K562 (cell line): ENCODE measurements around the gene SUOX. TPM values are rescaled to one million over a fixed set of nuclear protein-coding genes. Genes with fewer than 3 reads are reported as not detected.

Experiments used
- CBFA2T2 ChIP-seq: fragments of 450-650 bp; conservative IDR thresholded peaks from 2 replicates; pipeline ENCODE4 v1.6.1; 2017; ENCODE audit warnings: mild to moderate bottlenecking
- EGR1 ChIP-seq: fragments of 450-650 bp; conservative IDR thresholded peaks from 2 replicates; pipeline ENCODE4 v1.6.1; 2017; ENCODE audit warnings: mild to moderate bottlenecking
- FOXK2 ChIP-seq, 2 experiments: fragments of 450-650 bp; IDR thresholded peaks in 1 of 2; conservative IDR thresholded peaks in 1 of 2; 2 replicates each; pipeline ENCODE4 v1.6.1; 2016; ENCODE audit warnings: low read depth in 2 of 2, mild to moderate bottlenecking in 1 of 2
- GABPA ChIP-seq: fragments of 200-800 bp; sonication (Bioruptor generic); conservative IDR thresholded peaks from 2 replicates; pipeline ENCODE4 v1.6.1; 2016; ENCODE audit warnings: low read depth, missing genetic modification characterization, missing compliant biosample characterization
- MTA2 ChIP-seq: fragments of 450-650 bp; IDR thresholded peaks from 2 replicates; pipeline ENCODE4 v1.6.1; 2016; ENCODE audit warnings: low read depth
- NFATC3 ChIP-seq: fragments of 450-650 bp; IDR thresholded peaks from 2 replicates; pipeline ENCODE4 v1.6.1; 2017; ENCODE audit warnings: mild to moderate bottlenecking
- NR2C2 ChIP-seq, 2 experiments: fragments of 200-800 bp in 1 of 2; sonication (Bioruptor generic) in 1 of 2; sonication (generic) in 1 of 2; formaldehyde crosslinking in 1 of 2; IDR thresholded peaks; 2 replicates each; pipeline versions ENCODE4 v1.6.1 to v1.8.0; 2016 to 2022; ENCODE audit warnings: mild to moderate bottlenecking in 1 of 2, missing compliant biosample characterization in 1 of 2, missing genetic modification characterization in 1 of 2, missing genetic modification reagents in 1 of 2
- POLR2AphosphoS2 ChIP-seq: IDR thresholded peaks from 2 replicates; pipeline ENCODE4 v1.6.1; 2012; ENCODE audit warnings: low read length, improper control_type of control experiment
- SIX5 ChIP-seq, 2 experiments: IDR thresholded peaks; 2 replicates each; pipeline ENCODE4 v1.6.1; 2011; ENCODE audit warnings: low read length in 2 of 2, borderline replicate concordance in 1 of 2, low read depth in 1 of 2, mild to moderate bottlenecking in 1 of 2, moderate library complexity in 1 of 2; ENCODE audit not compliant: insufficient read depth in 1 of 2
- SLC30A9 ChIP-seq: fragments of 250-450 bp; sonication (Bioruptor Pico); IDR thresholded peaks from 2 replicates; pipeline ENCODE4 v1.8.0; 2022; ENCODE audit warnings: mild to moderate bottlenecking, moderate library complexity
- SMAD1 ChIP-seq: fragments of 150-350 bp; IDR thresholded peaks from 2 replicates; pipeline ENCODE4 v1.6.1; 2014; ENCODE audit warnings: low read length, low read depth; ENCODE audit not compliant: partially characterized antibody
- SRSF7 ChIP-seq: fragments of 200-400 bp; formaldehyde crosslinking; optimal IDR thresholded peaks from 2 replicates; pipeline ENCODE3; 2017; ENCODE audit warnings: mild to moderate bottlenecking, low read depth, low read length
- STAT5A ChIP-seq: IDR thresholded peaks from 2 replicates; pipeline ENCODE4 v1.6.1; 2012; ENCODE audit warnings: low read length, inconsistent platforms, borderline replicate concordance
- TARDBP ChIP-seq: fragments of 450-650 bp; IDR thresholded peaks from 2 replicates; pipeline ENCODE4 v1.6.1; 2016
- XRCC5 ChIP-seq: fragments of 200-400 bp; formaldehyde crosslinking; IDR thresholded peaks from 2 replicates; pipeline ENCODE4 v1.6.1; 2017; ENCODE audit warnings: low read depth, mild to moderate bottlenecking, low read length
- polyA plus RNA-seq, 8 experiments: library from polyadenylated mRNA; depleted of rRNA in 4 of 8; stranded (reverse) in 5 of 8; unstranded in 3 of 8; fragments of >200 nt; fragmentation: Nextera tagmentation in 2 of 8; fragmentation: Illumina TruSeq in 1 of 8; extraction: Ambion mirVana in 2 of 8; extraction: Trizol in 1 of 8; gene quantifications; 2 replicates each; pipeline versions ENCODE4 v1.2.1 to v1.2.3, GENCODE V29; 2011 to 2014; ENCODE audit warnings: inconsistent platforms in 1 of 8, missing spikeins in 1 of 8
- total RNA-seq, 7 experiments: library from RNA; depleted of rRNA in 6 of 7; stranded (reverse); fragments of >200 nt in 6 of 7; fragmentation: Illumina TruSeq in 2 of 7; extraction: Trizol in 2 of 7; gene quantifications; 2 replicates each; pipeline versions ENCODE4 v1.2.1 to v1.2.3, GENCODE V29; 2011 to 2021; ENCODE audit warnings: low replicate concordance in 1 of 7
- TF ChIP-seq, protein P1 (sequence below): fragments of 250-450 bp; sonication (Bioruptor Pico); IDR thresholded peaks from 2 replicates; pipeline ENCODE4 v1.4.0; 2020; ENCODE audit warnings: mild to moderate bottlenecking
- TF ChIP-seq, protein P2 (sequence below), 2 experiments: fragments of 450-650 bp; IDR thresholded peaks; 2 replicates each; pipeline ENCODE4 v1.6.1; 2016
- TF ChIP-seq, protein P3 (sequence below): fragments of 450-650 bp; IDR thresholded peaks from one replicate; pipeline ENCODE4 v1.6.1; 2018; ENCODE audit warnings: mild to moderate bottlenecking, moderate library complexity; ENCODE audit not compliant: partially characterized antibody
- TF ChIP-seq, protein P4 (sequence below): fragments of 450-650 bp; IDR thresholded peaks from 2 replicates; pipeline ENCODE4 v1.6.1; 2016
- TF ChIP-seq, protein P5 (sequence below), 3 experiments: fragments of 200-800 bp in 1 of 3; sonication (Bioruptor generic) in 1 of 3; sonication (generic) in 1 of 3; formaldehyde crosslinking in 1 of 3; IDR thresholded peaks; 2 replicates each; pipeline versions ENCODE4 v1.6.1 to v1.8.0; 2016 to 2022; ENCODE audit warnings: mild to moderate bottlenecking in 2 of 3, missing compliant biosample characterization in 2 of 3, missing genetic modification characterization in 2 of 3, missing genetic modification reagents in 1 of 3

Gene SUOX
- total and polyA plus RNA-seq, 9 of the 15 experiments (the other 6 are each of a cell fraction or from before 2014, with no cell fraction given) = 9.2 to 39.7 (median 25.4) TPM

DNA sequence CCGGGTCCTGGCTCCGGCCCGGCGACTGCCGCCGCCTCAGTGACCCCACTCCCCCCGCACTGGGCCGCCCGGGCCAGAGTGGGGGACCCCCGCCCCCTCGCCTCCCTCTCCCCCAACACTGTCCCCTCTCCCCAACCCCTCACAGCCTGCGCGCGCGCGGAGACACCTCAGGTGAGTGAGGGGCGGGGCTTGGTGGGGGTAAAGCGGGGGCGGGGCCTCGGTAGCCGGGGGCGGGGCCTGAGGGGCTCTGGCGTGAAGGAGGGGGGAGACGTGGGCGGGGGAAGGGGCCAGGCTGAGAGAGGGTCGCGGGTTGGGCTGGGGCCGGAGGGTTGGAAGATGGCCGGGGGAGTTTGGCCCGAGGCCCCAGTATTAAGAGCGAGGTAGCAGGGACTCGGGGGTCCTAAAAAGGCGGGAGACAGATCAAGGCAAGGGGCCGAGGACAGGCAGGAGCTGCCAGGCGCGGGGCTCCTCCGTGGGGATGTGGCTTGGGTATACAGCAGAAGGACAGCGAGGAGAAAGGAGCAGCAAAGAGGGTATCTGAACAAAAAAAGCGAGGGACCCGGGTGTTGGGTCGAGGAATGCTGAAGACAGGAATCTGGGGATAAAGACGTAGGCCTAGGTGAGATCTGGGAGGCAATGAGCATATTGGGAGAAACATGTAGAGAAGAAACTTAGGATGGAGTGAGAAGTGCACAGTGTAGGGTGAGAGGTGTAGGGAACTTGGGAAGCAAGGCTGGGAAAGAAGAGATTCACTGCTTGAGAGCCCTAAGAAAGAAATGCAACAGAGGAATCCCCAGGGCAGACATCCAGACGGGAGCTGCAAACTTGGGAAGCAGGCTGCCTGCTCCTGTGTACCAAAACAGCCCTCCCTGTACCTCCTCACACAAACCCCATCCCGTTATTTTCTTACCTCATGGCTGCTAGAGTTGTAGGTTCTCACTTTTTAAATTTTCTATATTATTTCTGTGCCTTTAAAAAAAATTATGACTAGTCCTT, 10.8 kb downstream of the SUOX start (continued):
- TF ChIP-seq CBFA2T2 (no peak), SLC30A9 (CRISPR knock-in tag) (no peak), NFATC3 (no peak), POLR2AphosphoS2 (no peak), MTA2 (no peak), GABPA (tag) (peak; percentile 82), FOXK2 (conservative IDR thresholded peaks at IDR 0.05 in 1 of 2, IDR thresholded peaks at IDR 0.05 in 1 of 2; ENCODE audit: low read depth in 2 of 2) (no peak), TARDBP (no peak), EGR1 (peak; percentile 80), SMAD1 (no peak), XRCC5 (no peak), SRSF7 (no peak), STAT5A (no peak), NR2C2 (CRISPR knock-in tag; IDR thresholded peaks at IDR 0.05) (no peak), NR2C2 (tag; IDR thresholded peaks at IDR 0.05) (peak; percentile 5; the same call in 1 of the 2 replicates), SIX5 (IDR thresholded peaks at IDR 0.05; ENCODE audit: borderline replicate concordance in 1 of 2, insufficient read depth in 1 of 2, low read depth in 1 of 2, low read length in 2 of 2) (no peak)
- TF ChIP-seq, protein P1, sequence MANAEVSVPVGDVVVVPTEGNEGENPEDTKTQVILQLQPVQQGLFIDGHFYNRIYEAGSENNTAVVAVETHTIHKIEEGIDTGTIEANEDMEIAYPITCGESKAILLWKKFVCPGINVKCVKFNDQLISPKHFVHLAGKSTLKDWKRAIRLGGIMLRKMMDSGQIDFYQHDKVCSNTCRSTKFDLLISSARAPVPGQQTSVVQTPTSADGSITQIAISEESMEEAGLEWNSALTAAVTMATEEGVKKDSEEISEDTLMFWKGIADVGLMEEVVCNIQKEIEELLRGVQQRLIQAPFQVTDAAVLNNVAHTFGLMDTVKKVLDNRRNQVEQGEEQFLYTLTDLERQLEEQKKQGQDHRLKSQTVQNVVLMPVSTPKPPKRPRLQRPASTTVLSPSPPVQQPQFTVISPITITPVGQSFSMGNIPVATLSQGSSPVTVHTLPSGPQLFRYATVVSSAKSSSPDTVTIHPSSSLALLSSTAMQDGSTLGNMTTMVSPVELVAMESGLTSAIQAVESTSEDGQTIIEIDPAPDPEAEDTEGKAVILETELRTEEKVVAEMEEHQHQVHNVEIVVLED (CRISPR knock-in tag) = no peak
- TF ChIP-seq, protein P2, sequence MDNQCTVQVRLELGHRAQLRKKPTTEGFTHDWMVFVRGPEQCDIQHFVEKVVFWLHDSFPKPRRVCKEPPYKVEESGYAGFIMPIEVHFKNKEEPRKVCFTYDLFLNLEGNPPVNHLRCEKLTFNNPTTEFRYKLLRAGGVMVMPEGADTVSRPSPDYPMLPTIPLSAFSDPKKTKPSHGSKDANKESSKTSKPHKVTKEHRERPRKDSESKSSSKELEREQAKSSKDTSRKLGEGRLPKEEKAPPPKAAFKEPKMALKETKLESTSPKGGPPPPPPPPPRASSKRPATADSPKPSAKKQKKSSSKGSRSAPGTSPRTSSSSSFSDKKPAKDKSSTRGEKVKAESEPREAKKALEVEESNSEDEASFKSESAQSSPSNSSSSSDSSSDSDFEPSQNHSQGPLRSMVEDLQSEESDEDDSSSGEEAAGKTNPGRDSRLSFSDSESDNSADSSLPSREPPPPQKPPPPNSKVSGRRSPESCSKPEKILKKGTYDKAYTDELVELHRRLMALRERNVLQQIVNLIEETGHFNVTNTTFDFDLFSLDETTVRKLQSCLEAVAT (IDR thresholded peaks at IDR 0.05) = peak; percentile 14 to 53; a peak in 1 of 4 replicates
- TF ChIP-seq, protein P3, sequence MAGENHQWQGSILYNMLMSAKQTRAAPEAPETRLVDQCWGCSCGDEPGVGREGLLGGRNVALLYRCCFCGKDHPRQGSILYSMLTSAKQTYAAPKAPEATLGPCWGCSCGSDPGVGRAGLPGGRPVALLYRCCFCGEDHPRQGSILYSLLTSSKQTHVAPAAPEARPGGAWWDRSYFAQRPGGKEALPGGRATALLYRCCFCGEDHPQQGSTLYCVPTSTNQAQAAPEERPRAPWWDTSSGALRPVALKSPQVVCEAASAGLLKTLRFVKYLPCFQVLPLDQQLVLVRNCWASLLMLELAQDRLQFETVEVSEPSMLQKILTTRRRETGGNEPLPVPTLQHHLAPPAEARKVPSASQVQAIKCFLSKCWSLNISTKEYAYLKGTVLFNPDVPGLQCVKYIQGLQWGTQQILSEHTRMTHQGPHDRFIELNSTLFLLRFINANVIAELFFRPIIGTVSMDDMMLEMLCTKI = no peak
- TF ChIP-seq, protein P4, sequence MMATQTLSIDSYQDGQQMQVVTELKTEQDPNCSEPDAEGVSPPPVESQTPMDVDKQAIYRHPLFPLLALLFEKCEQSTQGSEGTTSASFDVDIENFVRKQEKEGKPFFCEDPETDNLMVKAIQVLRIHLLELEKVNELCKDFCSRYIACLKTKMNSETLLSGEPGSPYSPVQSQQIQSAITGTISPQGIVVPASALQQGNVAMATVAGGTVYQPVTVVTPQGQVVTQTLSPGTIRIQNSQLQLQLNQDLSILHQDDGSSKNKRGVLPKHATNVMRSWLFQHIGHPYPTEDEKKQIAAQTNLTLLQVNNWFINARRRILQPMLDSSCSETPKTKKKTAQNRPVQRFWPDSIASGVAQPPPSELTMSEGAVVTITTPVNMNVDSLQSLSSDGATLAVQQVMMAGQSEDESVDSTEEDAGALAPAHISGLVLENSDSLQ = no peak
- TF ChIP-seq, protein P5, sequence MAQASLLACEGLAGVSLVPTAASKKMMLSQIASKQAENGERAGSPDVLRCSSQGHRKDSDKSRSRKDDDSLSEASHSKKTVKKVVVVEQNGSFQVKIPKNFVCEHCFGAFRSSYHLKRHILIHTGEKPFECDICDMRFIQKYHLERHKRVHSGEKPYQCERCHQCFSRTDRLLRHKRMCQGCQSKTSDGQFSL (CRISPR knock-in tag; IDR thresholded peaks at IDR 0.05) = 0 out of 2 replicates have a peak, but pooled peaks have one; percentile 32
- TF ChIP-seq, protein P5 (tag; IDR thresholded peaks at IDR 0.05) = no peak; a peak in 2 of 4 replicates
